ENCODE data around the gene MAP3K4. TPM values are rescaled to one million over a fixed set of nuclear protein-coding genes. Genes with fewer than 3 reads are reported as not detected.

The MAP3K4 gene
- total RNA-seq, 2 experiments from 2014 or later = 26.8 to 35.7 TPM

- POLR2A ChIA-PET = no interaction called here
- Mint-ChIP-seq H3K9me3 (ENCODE audit: insufficient read depth) (no peaks in the 10 kb centered on the region), H3K36me3 (ENCODE audit: low read depth) (peaks cover 7% of the 10 kb centered on the region), H3K27me3 (ENCODE audit: low read depth) (no peaks in the 10 kb centered on the region), H3K27ac (no peak overlapping the region), H3K4me3 (no peak overlapping the region), H3K4me1 (ENCODE audit: low read depth) (no peaks in the 10 kb centered on the region)
- ATAC-seq = no peak
- CTCF ChIA-PET = no interaction called here
- DNase-seq = no peak
Measured at GRCh38 chr6:161017766-161018564, 26.4 kb downstream of the MAP3K4 start.

DNA sequence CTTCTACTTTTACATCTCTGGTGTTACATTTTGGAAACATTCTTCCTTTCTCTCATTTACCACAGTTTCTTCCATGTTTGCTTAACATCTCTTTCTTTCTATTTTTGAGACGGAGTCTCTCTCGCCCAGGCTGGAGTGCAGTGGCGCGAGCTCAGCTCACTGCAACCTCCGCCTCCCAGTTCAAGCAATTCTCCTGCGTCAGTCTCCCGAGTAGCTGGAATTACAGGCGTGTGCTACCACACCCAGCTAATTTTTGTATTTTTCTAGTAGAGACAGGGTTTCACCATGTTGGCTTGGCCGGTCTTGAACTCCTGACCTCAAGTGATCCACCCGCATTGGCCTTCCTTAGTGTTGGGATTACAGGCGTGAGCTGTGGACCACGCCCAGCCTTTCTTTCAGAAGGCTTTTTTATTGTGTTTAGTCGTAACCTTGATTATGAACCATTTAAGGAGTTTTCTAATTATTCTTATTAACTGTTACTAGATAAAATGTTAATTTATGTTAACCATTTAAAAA is 27.8 kb downstream of the MAP3K4 start:
- Mint-ChIP-seq H3K4me3 (no peak overlapping the region), H3K27ac (no peak overlapping the region), H3K36me3 (ENCODE audit: low read depth) (peaks cover 8% of the 10 kb centered on the region), H3K27me3 (ENCODE audit: low read depth) (no peaks in the 10 kb centered on the region), H3K9me3 (ENCODE audit: insufficient read depth) (no peaks in the 10 kb centered on the region), H3K4me1 (ENCODE audit: low read depth) (no peaks in the 10 kb centered on the region)
- CTCF ChIA-PET = no interaction called here
- POLR2A ChIA-PET = no interaction called here
- ATAC-seq (no peak), DNase-seq (no peak)

- peaks cover 13% of the 10 kb centered on the region for H3K36me3 Mint-ChIP-seq (ENCODE audit: low read depth)
- no peak overlapping the region for H3K27ac Mint-ChIP-seq
- CTCF ChIA-PET = no interaction called here
Measured at GRCh38 chr6:161021543-161021942, 30.0 kb downstream of the MAP3K4 start.

DNA sequence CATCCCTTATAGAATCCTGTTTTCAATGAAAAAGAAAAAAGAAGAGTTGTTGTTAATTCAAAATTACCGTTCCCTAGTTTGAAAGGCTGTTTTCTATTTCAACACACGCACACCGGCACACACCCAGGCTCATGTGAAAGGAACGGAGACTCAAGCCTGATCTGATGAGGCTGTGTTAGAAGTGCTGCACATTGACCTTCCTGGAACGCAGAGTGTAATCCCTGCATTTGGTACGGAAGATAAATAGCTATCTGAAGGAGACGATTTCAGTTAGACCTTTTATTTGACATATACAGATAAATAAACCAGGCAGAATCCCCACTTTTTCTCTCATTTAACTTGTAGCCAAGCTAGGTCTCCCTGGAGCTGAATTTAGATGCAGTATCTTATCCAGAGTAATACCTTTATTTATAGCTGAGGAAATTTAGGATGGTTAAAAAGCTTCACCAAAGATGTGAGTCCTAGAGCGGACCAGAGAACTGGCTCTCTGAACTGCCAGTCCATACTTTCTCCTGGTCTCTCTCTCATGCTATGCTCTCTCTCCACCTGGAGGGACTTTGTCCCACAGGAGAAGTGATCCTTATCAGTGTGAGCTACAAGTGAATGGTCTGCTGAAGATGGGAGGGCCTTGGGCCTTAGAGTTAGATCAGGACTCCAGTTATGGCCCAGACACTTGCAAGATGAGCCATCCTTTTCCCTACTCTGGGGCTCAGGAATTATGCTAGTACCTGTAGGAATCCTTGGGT is 30.6 kb downstream of the MAP3K4 start:
- Mint-ChIP-seq H3K4me3 (no peak overlapping the region), H3K9me3 (ENCODE audit: insufficient read depth) (no peaks in the 10 kb centered on the region), H3K27ac (no peak overlapping the region), H3K36me3 (ENCODE audit: low read depth) (peaks cover 13% of the 10 kb centered on the region), H3K27me3 (ENCODE audit: low read depth) (no peaks in the 10 kb centered on the region), H3K4me1 (ENCODE audit: low read depth) (no peaks in the 10 kb centered on the region)
- ATAC-seq (no peak), DNase-seq (no peak)
- CTCF ChIA-PET = interaction anchor here (1.0 kb wide), 1 partner anchor 30 kb away, joined by 3 read pairs; no protein-coding TSS in a partner anchor
- POLR2A ChIA-PET = no interaction called here

More at GRCh38 chr6:161021543-161021942, 30.0 kb downstream of the MAP3K4 start:
- Mint-ChIP-seq H3K27me3 (ENCODE audit: low read depth) (no peaks in the 10 kb centered on the region), H3K4me1 (ENCODE audit: low read depth) (no peaks in the 10 kb centered on the region), H3K4me3 (no peak overlapping the region), H3K9me3 (ENCODE audit: insufficient read depth) (no peaks in the 10 kb centered on the region)
- POLR2A ChIA-PET = no interaction called here
- DNase-seq = no peak
- ATAC-seq = no peak

DNA sequence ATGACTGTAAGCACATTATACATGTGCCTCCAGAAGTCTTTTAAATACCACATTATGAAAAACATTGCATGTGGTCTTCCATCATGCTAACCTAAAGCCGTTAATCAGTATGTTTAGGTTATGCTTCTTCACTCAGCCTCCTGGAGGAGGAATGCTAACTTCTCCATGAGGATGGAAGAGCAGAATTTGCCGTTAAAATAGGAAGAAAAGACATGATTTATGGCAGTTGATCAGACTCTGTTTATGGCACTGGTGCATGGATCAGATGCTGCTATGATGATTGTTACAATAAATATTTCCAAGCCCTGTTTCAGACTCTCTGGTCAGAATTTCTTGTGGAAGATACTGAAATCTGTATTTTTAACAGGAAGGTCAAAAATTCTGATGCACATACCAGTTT is 31.7 kb downstream of the MAP3K4 start:
- CTCF ChIA-PET = no interaction called here

GRCh38 chr6:161024364-161024920 is 32.9 kb downstream of the MAP3K4 start:
- Mint-ChIP-seq H3K27me3 (ENCODE audit: low read depth) (no peaks in the 10 kb centered on the region), H3K9me3 (ENCODE audit: insufficient read depth) (no peaks in the 10 kb centered on the region), H3K36me3 (ENCODE audit: low read depth) (peaks cover 13% of the 10 kb centered on the region), H3K27ac (no peak overlapping the region), H3K4me1 (ENCODE audit: low read depth) (peaks cover 8% of the 10 kb centered on the region), H3K4me3 (no peak overlapping the region)
- CTCF ChIA-PET = no interaction called here
- ATAC-seq (no peak), DNase-seq (no peak)
- POLR2A ChIA-PET = no interaction called here

More for the DNA sequence above, 31.7 kb downstream of the MAP3K4 start:
- Mint-ChIP-seq H3K27me3 (ENCODE audit: low read depth) (no peaks in the 10 kb centered on the region), H3K9me3 (ENCODE audit: insufficient read depth) (no peaks in the 10 kb centered on the region), H3K4me1 (ENCODE audit: low read depth) (no peaks in the 10 kb centered on the region), H3K4me3 (no peak overlapping the region), H3K36me3 (ENCODE audit: low read depth) (peaks cover 13% of the 10 kb centered on the region), H3K27ac (no peak overlapping the region)
- POLR2A ChIA-PET = no interaction called here
- ATAC-seq = no peak
- DNase-seq = no peak

- Mint-ChIP-seq H3K4me3 (no peak overlapping the region), H3K9me3 (ENCODE audit: insufficient read depth) (no peaks in the 10 kb centered on the region), H3K4me1 (ENCODE audit: low read depth) (peaks cover 8% of the 10 kb centered on the region), H3K36me3 (ENCODE audit: low read depth) (peaks cover 7% of the 10 kb centered on the region), H3K27me3 (ENCODE audit: low read depth) (no peaks in the 10 kb centered on the region), H3K27ac (no peak overlapping the region)
- ATAC-seq (no peak), DNase-seq (no peak)
- ChIA-PET CTCF (interaction anchor here (0.9 kb wide), 1 partner anchor 35 kb away, joined by 3 read pairs; no protein-coding TSS in a partner anchor), POLR2A (interaction anchor here (0.7 kb wide), 1 partner anchor 35 kb away, joined by 3 read pairs; no protein-coding TSS in a partner anchor)
Measured at GRCh38 chr6:161027385-161027784, 35.8 kb downstream of the MAP3K4 start.

DNA sequence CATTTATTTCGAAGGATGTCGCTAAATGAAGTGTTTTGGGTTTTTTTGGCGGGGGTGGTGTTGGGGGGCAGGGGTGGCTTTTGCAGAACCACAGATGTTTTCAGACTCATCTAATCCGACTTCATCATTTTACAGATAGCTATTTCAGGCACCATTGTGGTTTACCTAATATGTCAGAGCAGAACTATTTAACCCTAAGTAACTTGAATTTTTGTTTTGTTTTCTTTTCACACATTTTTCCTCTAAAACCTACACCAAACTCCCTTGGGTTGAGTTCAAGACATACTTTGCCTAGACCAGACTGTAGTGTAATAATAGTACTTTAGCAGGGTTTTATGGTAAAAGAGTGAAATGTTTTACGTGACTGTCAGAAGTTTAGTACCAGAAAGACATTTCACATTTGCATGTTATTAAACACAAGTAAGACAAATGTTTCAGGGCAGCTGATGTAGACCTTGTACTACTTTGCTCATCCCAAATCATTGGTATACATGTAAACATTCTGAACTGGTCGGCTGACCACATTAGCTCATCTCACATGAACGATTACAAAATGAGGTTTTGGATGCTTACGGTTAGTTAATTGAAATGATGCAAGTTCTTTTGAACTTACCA is 37.7 kb downstream of the MAP3K4 start:
- H3K27ac Mint-ChIP-seq = no peak overlapping the region
- DNase-seq = no peak
- peaks cover 8% of the 10 kb centered on the region for H3K4me1 Mint-ChIP-seq (ENCODE audit: low read depth)
- no peaks in the 10 kb centered on the region for H3K9me3 Mint-ChIP-seq (ENCODE audit: insufficient read depth)
- CTCF ChIA-PET = interaction anchor here (1.1 to 1.6 kb wide), 2 partner anchors 37 to 344 kb away, joined by 3 to 5 read pairs; no protein-coding TSS in a partner anchor
- POLR2A ChIA-PET = no interaction called here
- H3K36me3 Mint-ChIP-seq (ENCODE audit: low read depth) = peaks cover 6% of the 10 kb centered on the region
- no peak overlapping the region for H3K4me3 Mint-ChIP-seq
- no peak for ATAC-seq
- no peaks in the 10 kb centered on the region for H3K27me3 Mint-ChIP-seq (ENCODE audit: low read depth)

DNA sequence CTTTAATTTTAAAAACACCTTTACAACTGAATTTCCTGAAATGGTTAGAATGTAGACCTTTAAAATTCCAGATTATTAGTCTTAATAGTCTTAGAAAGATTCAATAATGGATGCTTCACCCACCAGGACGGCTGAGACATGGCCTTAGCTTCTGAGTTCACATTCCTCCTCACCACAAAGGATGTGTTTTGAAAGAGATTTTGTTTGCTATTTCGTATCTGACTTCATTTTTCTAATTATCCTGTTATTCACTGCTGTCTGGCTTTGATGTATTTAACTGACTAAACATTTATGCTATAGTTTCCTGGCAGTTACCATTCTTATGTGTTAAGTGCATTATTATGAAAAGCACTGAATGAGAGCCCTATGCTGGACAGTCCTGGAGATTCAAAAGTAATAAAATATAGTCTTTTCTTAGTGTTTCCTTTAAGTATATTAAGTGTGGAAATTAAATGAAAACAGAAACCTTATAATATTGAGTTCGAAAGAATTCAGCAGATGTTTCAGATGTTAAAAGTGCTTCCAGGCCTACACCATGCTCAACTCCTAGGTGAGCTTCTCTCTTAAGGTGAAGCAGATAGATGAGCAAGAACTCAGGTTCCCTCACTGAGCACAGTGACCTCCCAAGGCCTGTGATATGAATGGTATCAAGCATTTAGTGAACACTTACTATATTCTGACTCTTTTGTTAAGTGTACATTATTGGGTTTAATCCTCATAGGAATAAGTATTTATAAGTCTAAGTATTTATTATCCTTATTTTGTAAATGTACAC is 40.3 kb downstream of the MAP3K4 start:
- CTCF ChIA-PET = no interaction called here
- H3K27ac Mint-ChIP-seq = no peak overlapping the region
- no peaks in the 10 kb centered on the region for H3K27me3 Mint-ChIP-seq (ENCODE audit: low read depth)
- ATAC-seq = no peak
- H3K9me3 Mint-ChIP-seq (ENCODE audit: insufficient read depth) = no peaks in the 10 kb centered on the region
- DNase-seq = no peak
- peaks cover 8% of the 10 kb centered on the region for H3K4me1 Mint-ChIP-seq (ENCODE audit: low read depth)
- POLR2A ChIA-PET = no interaction called here
- peaks cover 6% of the 10 kb centered on the region for H3K36me3 Mint-ChIP-seq (ENCODE audit: low read depth)
- H3K4me3 Mint-ChIP-seq = no peak overlapping the region

GRCh38 chr6:161033667-161034066 is 42.1 kb downstream of the MAP3K4 start:
- Mint-ChIP-seq H3K36me3 (ENCODE audit: low read depth) (peaks cover 16% of the 10 kb centered on the region), H3K4me3 (no peak overlapping the region), H3K27ac (no peak overlapping the region), H3K4me1 (ENCODE audit: low read depth) (peaks cover 7% of the 10 kb centered on the region), H3K27me3 (ENCODE audit: low read depth) (no peaks in the 10 kb centered on the region), H3K9me3 (ENCODE audit: insufficient read depth) (no peaks in the 10 kb centered on the region)
- CTCF ChIA-PET = no interaction called here
- ATAC-seq = no peak
- DNase-seq = no peak
- POLR2A ChIA-PET = no interaction called here

- ChIA-PET POLR2A (no interaction called here), CTCF (no interaction called here)
- H3K27me3 Mint-ChIP-seq (ENCODE audit: low read depth) = no peaks in the 10 kb centered on the region
- H3K36me3 Mint-ChIP-seq (ENCODE audit: low read depth) = peaks cover 20% of the 10 kb centered on the region
- H3K4me1 Mint-ChIP-seq (ENCODE audit: low read depth) = no peaks in the 10 kb centered on the region
- no peaks in the 10 kb centered on the region for H3K9me3 Mint-ChIP-seq (ENCODE audit: insufficient read depth)
- H3K4me3 Mint-ChIP-seq = no peak overlapping the region
- no peak for ATAC-seq
- H3K27ac Mint-ChIP-seq = no peak overlapping the region
- no peak for DNase-seq
Measured at GRCh38 chr6:161035182-161035980, 43.8 kb downstream of the MAP3K4 start.

Measured in activated CD8-positive, alpha-beta T cell treated with anti-CD3 and anti-CD28 coated beads, Interleukin-2, amount 10 ng/mL, durations not matched to agents 7 days and 5 days (primary cell).